ENCODE results near the gene RERE.
"Not testable (repeated sequence)": the region's sequence is repeated elsewhere in the genome, so short reads cannot be mapped to it uniquely, and the experiment has no call there.

Gene RERE

DNA sequence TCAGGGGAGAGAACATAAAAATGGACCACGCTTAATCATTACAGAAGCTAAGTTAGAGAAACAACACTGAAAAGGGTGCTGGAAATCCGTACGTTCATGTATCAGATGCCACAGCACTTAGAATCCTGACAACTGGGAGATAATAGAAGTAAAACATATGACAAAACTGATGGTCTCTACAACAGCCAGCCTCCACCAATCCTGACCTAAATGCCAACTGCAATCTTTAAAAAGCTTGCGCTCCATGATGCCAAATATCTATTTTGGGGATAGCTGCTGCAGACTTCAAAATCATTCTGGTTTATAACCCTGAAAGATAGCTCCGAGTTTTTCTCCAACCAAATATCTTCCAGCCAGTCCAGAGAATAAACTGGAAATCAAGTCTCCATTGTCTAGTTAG is 178.3 kb downstream of the RERE start:
- DNase-seq: no peak
- in situ Hi-C loops (cut with HindIII; ENCODE audit: low pct_ligation_motif_present, low pct_unique_long_range_greater_than_20kb, low sequenced_read_pairs): no loop called here

DNA sequence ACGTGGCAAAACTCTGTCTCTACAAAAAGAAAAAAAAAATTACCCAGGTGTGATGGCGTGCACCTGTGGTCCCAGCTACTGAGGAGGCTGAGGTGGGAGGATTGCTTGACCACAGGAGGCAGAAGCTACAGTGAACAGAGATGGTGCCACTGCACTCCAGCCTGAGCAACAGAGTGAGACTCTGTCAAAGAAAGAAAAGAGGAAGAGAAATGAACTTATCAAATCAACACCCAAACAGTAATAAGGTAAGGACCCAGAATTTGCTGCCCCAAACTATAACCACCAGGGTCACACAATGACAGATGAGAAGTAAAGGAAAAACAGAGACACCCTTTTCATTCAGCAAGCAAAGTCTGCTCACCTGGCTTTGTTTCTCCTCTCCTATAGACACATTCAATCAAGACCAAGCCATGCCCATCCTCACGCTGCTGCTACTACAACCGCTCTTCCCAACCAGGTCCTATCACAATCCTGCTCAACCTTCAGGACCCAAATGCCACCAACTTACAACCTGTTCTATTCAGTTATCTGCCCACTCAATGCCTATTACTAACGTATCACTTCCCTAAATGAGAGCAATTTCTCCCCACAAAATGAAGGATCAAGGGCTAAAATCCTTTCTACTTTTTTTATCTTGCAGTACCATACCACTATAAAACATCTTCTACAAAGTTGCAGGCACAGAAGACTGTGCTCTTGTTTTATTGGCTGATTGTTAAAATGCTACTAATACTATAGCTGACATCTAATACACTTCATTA is 183.5 kb downstream of the RERE start:
- DNase-seq: no peak
- in situ Hi-C loops (cut with HindIII; ENCODE audit: low pct_ligation_motif_present, low pct_unique_long_range_greater_than_20kb, low sequenced_read_pairs): no loop called here

DNA sequence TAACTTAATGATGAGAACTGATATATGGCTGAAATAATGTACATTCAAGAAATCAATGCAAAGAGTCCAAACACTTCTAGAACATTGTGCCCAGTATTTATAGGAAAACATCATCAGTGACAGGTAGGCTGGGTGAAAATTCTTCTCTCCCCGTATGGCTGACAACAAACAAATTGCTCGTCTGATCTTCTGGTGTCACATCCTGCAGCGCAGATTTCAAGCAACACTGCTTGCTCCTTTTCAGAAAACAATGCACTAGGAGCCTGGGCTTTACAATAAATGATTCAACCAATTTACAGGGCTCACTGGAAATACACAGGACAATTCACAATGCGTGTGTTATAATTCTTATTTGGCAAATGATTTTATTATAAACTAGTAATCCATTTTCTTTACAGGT is 185.3 kb downstream of the RERE start:
- DNase-seq: no peak
- in situ Hi-C loops (cut with HindIII; ENCODE audit: low pct_ligation_motif_present, low pct_unique_long_range_greater_than_20kb, low sequenced_read_pairs): no loop called here

- in situ Hi-C loops (cut with HindIII; ENCODE audit: low pct_ligation_motif_present, low pct_unique_long_range_greater_than_20kb, low sequenced_read_pairs): no loop called here
- no peak for DNase-seq
These were observed 186.3 kb downstream of the RERE start for GRCh38 chr1:8631163-8631562.

DNA sequence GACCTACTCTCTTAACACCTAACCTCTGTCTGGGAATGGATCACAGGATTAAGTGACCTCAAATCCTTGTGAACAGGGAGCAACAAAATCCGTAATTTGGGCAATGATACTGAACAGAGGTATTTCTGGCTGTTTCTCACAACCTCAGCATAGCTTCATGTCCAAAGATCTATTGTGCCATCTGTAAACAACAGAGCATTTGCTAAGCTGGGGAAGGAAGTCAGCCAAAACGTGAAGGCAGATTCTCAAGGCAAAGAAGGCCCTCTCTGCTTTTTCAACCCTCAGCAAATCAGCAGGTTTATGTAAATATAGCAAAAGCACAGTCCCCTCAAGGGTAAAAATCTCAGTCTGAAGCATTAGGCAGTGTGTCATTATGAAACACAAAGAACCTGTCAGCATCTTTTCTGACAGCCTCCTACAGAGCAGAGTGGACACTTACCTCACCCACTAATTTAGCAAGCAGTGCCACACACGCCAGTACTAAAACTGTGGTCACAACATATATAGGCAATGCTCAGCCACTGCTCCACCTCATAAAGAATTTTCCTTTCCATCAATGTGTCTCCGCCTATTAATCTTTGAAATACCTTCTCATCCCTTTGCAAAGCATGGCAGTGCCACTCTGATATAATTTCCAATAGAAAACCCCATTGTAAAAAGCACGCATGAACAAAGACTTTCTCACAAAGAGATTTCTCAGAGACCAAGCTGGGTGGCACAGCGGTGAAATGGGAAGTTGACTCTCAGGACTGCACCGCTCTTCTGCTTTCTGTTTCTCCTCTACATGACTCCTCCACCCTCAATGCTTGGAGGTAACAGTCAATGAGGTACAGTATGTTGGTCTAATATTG is 188.0 kb downstream of the RERE start:
- DNase-seq: no peak
- in situ Hi-C loops (cut with HindIII; ENCODE audit: low pct_ligation_motif_present, low pct_unique_long_range_greater_than_20kb, low sequenced_read_pairs): no loop called here

- DNase-seq: no peak
- in situ Hi-C loops (cut with HindIII; ENCODE audit: low pct_ligation_motif_present, low pct_unique_long_range_greater_than_20kb, low sequenced_read_pairs): no loop called here
These were observed 188.8 kb downstream of the RERE start for GRCh38 chr1:8628606-8629005.

DNA sequence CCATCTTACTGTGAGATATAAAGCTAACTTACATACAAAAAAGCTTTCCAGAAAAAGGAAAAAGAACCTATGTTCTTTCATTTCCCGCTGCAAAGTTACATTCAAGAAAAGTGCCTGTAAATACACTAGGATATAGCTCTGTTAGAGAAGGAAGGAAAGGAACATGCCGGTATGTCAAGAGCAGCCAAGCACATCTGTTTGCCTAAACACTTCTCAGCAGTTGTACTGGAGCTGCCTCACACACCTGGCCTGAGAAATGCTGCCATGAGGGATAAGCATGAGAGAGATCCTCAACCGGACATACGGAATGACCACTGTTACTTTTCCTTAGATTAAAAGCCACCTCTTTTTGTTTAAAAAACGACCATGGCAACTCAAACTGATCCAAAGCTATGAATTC is 189.7 kb downstream of the RERE start:
- DNase-seq: no peak
- in situ Hi-C loops (cut with HindIII; ENCODE audit: low pct_ligation_motif_present, low pct_unique_long_range_greater_than_20kb, low sequenced_read_pairs): no loop called here

DNA sequence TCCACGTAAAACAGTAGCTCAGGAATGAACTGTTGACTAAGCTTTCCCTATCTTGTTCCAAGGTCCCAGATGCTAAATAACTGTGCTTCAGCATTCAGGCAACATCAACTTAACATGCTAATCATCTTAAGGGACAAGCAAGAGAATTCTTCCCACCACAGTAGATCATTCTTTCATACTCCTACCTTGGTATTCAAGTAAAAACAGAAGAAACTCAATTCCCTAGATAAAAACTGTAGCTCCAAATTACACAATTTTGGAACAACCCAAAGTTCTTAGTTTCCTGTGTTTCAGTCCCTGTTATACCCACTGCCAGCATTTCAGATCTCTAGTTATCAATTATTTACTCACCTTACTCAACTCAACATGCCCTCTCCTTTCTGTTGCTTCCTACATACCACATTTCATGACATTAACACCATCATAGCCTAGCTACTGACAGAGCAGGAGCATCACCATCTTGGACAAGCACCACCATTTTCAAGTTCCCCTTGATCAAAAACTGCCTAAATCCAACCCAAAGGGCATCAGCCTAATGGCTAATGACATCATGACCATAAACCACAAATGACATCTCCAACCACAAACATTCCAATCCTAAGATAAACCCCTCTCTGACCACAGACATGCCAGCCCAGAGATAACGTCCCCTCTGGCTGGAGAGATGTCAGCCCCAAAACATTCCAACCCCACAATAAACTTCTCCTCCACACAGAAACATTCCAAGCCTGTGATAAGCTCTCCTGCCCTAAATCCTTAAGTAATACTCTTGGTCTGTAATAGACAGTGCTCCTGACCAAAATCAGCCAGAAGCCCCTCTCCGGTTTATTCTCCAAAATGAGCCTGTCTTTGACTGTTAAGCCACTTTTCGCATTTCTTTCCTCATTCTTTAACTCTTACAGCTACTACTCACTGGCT is 191.2 kb downstream of the RERE start:
- peak; percentile 93 for DNase-seq
- in situ Hi-C loops (cut with HindIII; ENCODE audit: low pct_ligation_motif_present, low pct_unique_long_range_greater_than_20kb, low sequenced_read_pairs): no loop called here

DNA sequence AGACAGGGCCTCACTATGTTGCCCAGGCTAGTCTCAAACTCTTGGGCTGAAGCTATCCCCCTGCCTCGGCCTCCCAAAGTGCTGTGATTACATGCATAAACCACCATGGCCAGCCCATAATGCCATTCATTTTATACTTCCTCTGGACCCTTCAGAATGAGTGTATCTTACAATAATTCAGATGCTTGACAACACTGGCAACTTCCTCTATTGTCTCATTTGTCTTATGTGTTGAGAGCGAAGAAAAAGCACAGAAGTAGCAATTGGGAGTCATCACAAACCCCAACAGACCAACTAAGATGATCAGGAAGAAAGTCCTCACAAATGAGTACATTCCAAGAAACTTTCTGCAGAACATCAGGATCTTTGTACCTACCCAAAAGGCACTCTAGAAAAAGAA is 191.9 kb downstream of the RERE start:
- in situ Hi-C loops (cut with HindIII; ENCODE audit: low pct_ligation_motif_present, low pct_unique_long_range_greater_than_20kb, low sequenced_read_pairs): no loop called here
- DNase-seq: no peak

DNA sequence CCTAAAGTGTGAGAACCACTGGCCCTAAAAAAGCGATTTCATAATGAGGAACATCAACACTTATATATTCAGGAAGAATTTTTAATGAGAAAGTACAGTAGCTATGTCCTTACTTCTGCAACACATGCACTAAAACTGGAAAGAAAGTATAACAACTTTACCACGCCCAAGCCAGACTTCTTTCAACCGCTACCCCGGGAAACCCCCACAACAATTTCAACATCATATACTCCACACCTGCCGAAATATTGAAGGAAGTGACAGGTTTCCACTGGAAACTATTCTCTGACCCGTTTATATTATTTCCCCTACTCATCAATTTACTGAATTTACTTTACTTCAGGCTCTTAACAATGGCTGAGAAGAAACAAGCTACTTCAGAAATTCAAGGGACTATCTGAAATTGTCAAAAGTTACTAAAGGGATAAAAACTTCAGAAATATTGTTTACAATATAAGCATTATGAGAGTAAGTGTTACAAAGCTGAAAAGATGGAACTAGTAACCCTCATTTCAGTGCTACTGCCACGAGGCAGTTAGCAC is 193.7 kb downstream of the RERE start:
- in situ Hi-C loops (cut with HindIII; ENCODE audit: low pct_ligation_motif_present, low pct_unique_long_range_greater_than_20kb, low sequenced_read_pairs); DNase-seq: not testable (repeated sequence)

GRCh38 chr1:8621785-8622348 is 195.6 kb downstream of the RERE start:
- DNase-seq; in situ Hi-C loops (cut with HindIII; ENCODE audit: low pct_ligation_motif_present, low pct_unique_long_range_greater_than_20kb, low sequenced_read_pairs): not testable (repeated sequence)

- in situ Hi-C loops (cut with HindIII; ENCODE audit: low pct_ligation_motif_present, low pct_unique_long_range_greater_than_20kb, low sequenced_read_pairs); DNase-seq: not testable (repeated sequence)
These were observed 196.3 kb downstream of the RERE start for GRCh38 chr1:8621034-8621582.

DNA sequence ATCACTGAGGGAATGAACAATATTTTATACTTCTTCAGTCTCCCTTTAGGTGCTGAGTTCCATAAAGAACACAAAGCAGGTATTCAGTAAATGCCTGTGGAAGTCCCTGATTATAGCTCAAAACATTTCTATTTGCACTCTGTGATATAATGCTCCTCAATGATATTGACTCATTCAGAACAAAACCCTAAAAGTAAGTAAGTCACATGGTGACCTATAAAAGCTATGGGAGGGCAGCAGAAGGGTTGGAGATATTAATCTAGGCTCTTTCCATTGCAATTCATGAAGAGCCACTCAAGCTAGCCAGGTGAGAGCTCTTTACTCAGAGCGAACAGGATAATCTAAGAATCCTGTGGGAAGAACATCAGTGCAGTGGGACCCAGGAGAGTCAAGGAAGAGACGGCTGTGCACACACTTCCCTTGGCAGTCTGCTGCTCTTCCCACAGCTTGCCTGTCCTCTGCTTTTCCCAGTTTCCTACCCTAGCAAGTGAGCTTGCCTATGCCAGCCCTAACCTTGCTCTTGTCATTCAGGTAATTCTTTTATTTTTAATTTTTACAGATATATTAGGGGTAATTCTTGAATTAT is 197.4 kb downstream of the RERE start:
- DNase-seq; in situ Hi-C loops (cut with HindIII; ENCODE audit: low pct_ligation_motif_present, low pct_unique_long_range_greater_than_20kb, low sequenced_read_pairs): not testable (repeated sequence)

GRCh38 chr1:8619419-8619818 is 198.0 kb downstream of the RERE start:
- DNase-seq; in situ Hi-C loops (cut with HindIII; ENCODE audit: low pct_ligation_motif_present, low pct_unique_long_range_greater_than_20kb, low sequenced_read_pairs): not testable (repeated sequence)

- DNase-seq: peak; percentile 13
- in situ Hi-C loops (cut with HindIII; ENCODE audit: low pct_ligation_motif_present, low pct_unique_long_range_greater_than_20kb, low sequenced_read_pairs): not testable (repeated sequence)
These were observed 200.6 kb downstream of the RERE start for GRCh38 chr1:8616791-8617190.

DNA sequence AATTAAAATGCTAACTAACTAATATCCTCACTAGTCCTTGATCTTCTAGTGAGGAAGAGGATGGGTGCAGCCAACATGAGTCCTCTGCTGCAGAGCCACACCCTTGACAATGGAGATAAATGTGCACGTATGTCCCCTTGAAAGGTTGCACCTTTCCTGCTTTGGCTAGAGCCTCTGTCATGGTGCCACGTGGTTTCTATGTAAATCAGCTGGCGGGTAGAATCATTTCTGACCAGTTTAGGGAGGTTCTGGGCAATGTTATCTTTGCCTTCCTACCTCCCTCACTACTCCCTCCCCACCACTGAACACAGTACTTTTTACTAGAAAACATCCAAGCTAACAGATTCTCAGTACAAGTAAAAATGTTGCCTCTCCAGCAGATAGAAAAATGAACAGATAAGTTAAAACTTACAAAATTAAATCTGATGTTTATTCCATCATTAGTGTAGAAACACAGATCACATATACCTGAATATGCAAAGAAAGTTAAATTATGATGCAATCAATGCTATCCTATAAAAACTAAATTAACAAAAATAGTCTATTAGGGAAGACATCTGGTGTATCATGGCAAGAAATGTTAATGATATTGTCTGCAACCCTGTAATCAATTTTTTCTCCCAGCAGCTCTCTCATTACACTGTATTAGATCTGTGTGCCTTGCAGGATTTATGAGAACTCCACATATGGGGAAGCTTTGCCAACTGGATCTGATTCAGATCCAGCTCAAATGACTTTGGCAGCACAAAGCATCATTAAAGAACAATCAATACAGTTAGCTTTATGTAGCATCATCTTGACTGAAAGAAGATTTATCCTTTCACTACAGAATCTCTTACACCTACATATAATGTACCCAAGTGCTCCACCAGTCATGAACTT is 205.6 kb downstream of the RERE start:
- DNase-seq; in situ Hi-C loops (cut with HindIII; ENCODE audit: low pct_ligation_motif_present, low pct_unique_long_range_greater_than_20kb, low sequenced_read_pairs): not testable (repeated sequence)

DNA sequence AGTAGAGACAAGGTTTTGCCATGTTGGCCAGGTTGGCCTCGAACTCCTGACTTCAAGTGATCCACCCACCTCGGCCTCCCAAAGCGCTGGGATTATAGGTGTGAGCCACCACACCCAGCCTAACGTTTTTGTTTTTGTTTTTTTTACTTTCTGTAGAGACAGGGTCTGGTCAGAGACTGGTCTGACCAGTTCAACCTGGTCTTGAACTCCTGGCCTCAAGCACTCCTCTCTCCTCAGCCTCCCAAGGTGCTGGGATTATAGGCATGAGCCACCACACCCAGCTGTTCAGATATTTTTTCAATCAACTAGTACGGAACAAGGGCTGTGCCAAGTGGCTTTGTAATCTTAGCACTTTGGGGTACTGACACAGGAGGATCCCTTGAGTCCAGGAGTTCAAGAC is 209.5 kb downstream of the RERE start:
- in situ Hi-C loops (cut with HindIII; ENCODE audit: low pct_ligation_motif_present, low pct_unique_long_range_greater_than_20kb, low sequenced_read_pairs): no loop called here
- DNase-seq: no peak
